GM21737 (cell line): Measurements from ENCODE around the gene SLC7A8.

Experiments
- ATAC-seq: cut with Tn5 transposase; IDR thresholded peaks from one replicate; pipeline ENCODE4 v1.9.1; 2021; ENCODE audit warnings: mild to moderate bottlenecking, moderate library complexity; ENCODE audit not compliant: unreplicated experiment

SLC7A8 gene

GRCh38 chr14:23099212-23099861 lies 84.1 kb downstream of the SLC7A8 start:
- no peak for ATAC-seq

- no peak for ATAC-seq
Measured at GRCh38 chr14:23097786-23098185, 85.7 kb downstream of the SLC7A8 start.

- ATAC-seq: peak; percentile 88
Measured at GRCh38 chr14:23095196-23096108, 88.0 kb downstream of the SLC7A8 start, which contains the start of gene C14orf119. Gene C14orf119, plus strand, starts transcription at chr14:23095505. Its CDS starts 2,154 bp downstream, at chr14:23097659.

- peak; percentile 27 for ATAC-seq
Measured at GRCh38 chr14:23094666-23095195, 88.7 kb downstream of the SLC7A8 start, which contains the start of gene ACIN1. Gene ACIN1, minus strand, starts transcription at chr14:23095136. Its CDS starts 24 bp downstream, at chr14:23095112.

GRCh38 chr14:23093991-23094665 lies 89.3 kb downstream of the SLC7A8 start:
- ATAC-seq: no peak

- ATAC-seq: no peak
Measured at GRCh38 chr14:23093526-23093925, 89.9 kb downstream of the SLC7A8 start.

- no peak for ATAC-seq
Measured at GRCh38 chr14:23093104-23093503, 90.4 kb downstream of the SLC7A8 start.

GRCh38 chr14:23091294-23092225 lies 91.9 kb downstream of the SLC7A8 start:
- ATAC-seq: no peak

GRCh38 chr14:23090254-23090636 lies 93.2 kb downstream of the SLC7A8 start:
- ATAC-seq: no peak

GRCh38 chr14:23089498-23090253 lies 93.8 kb downstream of the SLC7A8 start:
- no peak for ATAC-seq

GRCh38 chr14:23086565-23086964 lies 96.9 kb downstream of the SLC7A8 start:
- no peak for ATAC-seq

GRCh38 chr14:23085458-23085857 lies 98.0 kb downstream of the SLC7A8 start:
- ATAC-seq: no peak

GRCh38 chr14:23080474-23080873 lies 103.0 kb downstream of the SLC7A8 start:
- ATAC-seq: no peak

GRCh38 chr14:23079716-23080115 lies 103.7 kb downstream of the SLC7A8 start:
- no peak for ATAC-seq

GRCh38 chr14:23078692-23079116 lies 104.8 kb downstream of the SLC7A8 start:
- ATAC-seq: no peak

GRCh38 chr14:23077962-23078361 lies 105.5 kb downstream of the SLC7A8 start:
- no peak for ATAC-seq

- ATAC-seq: no peak
Measured at GRCh38 chr14:23076785-23077408, 106.6 kb downstream of the SLC7A8 start.
